ENCODE measurements around the gene TMCC1. TPM values are rescaled to one million over a fixed set of nuclear protein-coding genes. Genes with fewer than 3 reads are reported as not detected.

The TMCC1 gene
- total RNA-seq, 3 donors from 2014 or later, result 12.7 to 14.2 (median 14.1) TPM

- no peak for DNase-seq
- Mint-ChIP-seq H3K36me3 (ENCODE audit: insufficient read depth) (no peaks in the 10 kb centered on the region), H3K4me1 (ENCODE audit: low read depth) (peaks cover 16% of the 10 kb centered on the region), H3K27me3 (ENCODE audit: low read depth) (no peaks in the 10 kb centered on the region), H3K9me3 (no peaks in the 10 kb centered on the region), H3K4me3 (no peak overlapping the region)
- ATAC-seq, result no peak
Observed at GRCh38 chr3:129629011-129629410, 264.5 kb downstream of the TMCC1 start.

DNA sequence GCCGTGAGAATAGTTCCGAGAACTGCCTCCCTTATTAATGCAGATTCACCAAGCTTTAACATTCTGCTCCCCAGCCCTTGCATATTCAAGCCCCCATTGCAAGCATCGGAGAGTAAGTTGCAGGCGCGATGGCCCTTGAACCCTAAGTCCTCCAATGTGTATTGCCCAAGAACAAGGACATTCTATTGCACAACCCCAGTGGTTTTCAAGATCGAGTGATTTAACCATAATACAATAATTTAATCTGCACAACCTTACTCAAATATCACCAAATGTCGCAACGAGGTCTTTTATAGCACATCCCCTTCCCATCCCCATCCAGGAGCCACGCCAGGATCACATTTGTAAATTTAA lies 265.4 kb downstream of the TMCC1 start:
- Mint-ChIP-seq H3K4me1 (ENCODE audit: low read depth) (peaks cover 16% of the 10 kb centered on the region), H3K36me3 (ENCODE audit: insufficient read depth) (no peaks in the 10 kb centered on the region), H3K9me3 (no peaks in the 10 kb centered on the region), H3K4me3 (peak overlapping the region; percentile 87), H3K27me3 (ENCODE audit: low read depth) (no peaks in the 10 kb centered on the region)
- DNase-seq (no peak), ATAC-seq (no peak)

GRCh38 chr3:129627350-129628168 lies 266.0 kb downstream of the TMCC1 start:
- Mint-ChIP-seq H3K9me3 (no peaks in the 10 kb centered on the region), H3K4me1 (ENCODE audit: low read depth) (peaks cover 16% of the 10 kb centered on the region), H3K27me3 (ENCODE audit: low read depth) (no peaks in the 10 kb centered on the region), H3K4me3 (peak overlapping the region; percentile 87), H3K36me3 (ENCODE audit: insufficient read depth) (no peaks in the 10 kb centered on the region)
- ATAC-seq (peak; percentile 58 to 59), DNase-seq (peak; percentile 58)

- H3K27me3 Mint-ChIP-seq (ENCODE audit: low read depth), result no peaks in the 10 kb centered on the region
Observed at GRCh38 chr3:129626744-129627349, 266.7 kb downstream of the TMCC1 start.

GRCh38 chr3:129625072-129625874 lies 268.2 kb downstream of the TMCC1 start:
- H3K27me3 Mint-ChIP-seq (ENCODE audit: low read depth), result no peaks in the 10 kb centered on the region
- no peaks in the 10 kb centered on the region for H3K9me3 Mint-ChIP-seq

More at GRCh38 chr3:129626744-129627349, 266.7 kb downstream of the TMCC1 start:
- H3K4me3 Mint-ChIP-seq, result peak overlapping the region; percentile 87
- H3K36me3 Mint-ChIP-seq (ENCODE audit: insufficient read depth), result no peaks in the 10 kb centered on the region
- ATAC-seq (peak; percentile 95 to 96), DNase-seq (peak; percentile 40)
- peaks cover 16% of the 10 kb centered on the region for H3K4me1 Mint-ChIP-seq (ENCODE audit: low read depth)
- no peaks in the 10 kb centered on the region for H3K9me3 Mint-ChIP-seq

DNA sequence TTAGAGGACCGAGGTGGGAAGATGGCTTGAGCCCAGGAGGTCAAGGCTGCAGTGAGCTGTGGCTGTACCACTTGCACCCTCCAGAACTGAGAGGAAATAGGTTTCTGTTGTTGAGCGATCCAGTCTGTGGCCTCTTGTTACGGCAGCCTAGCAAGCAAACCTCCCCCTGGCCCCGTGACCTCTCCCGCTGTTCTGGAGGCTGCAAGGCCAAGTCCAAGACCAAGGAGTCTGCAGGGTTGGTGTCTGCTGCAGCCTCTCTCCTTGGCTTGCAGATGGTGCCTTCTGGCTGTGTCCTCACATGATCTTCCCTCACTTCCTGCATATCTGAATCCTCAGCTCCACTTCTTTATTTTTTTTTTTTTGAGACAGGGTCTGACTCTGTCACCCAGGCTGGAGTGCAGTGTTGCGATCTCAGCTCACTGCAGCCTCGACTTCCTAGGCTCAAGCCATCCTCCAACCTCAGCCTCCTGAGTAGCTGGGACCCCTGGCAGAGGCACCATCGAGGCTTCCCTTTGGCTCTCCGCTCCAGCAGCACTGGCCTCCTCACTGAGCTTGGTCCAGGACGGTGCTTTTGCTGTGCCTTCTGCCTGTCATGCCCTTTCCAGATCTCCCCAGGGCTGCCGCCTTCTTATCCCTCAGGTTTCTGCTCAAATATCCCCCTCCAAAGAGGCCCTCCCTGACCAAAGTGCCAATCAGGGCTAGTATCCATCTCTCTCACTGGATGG lies 269.0 kb downstream of the TMCC1 start:
- Mint-ChIP-seq H3K4me1 (ENCODE audit: low read depth) (peaks cover 16% of the 10 kb centered on the region), H3K4me3 (no peak overlapping the region), H3K36me3 (ENCODE audit: insufficient read depth) (no peaks in the 10 kb centered on the region), H3K27me3 (ENCODE audit: low read depth) (no peaks in the 10 kb centered on the region), H3K9me3 (no peaks in the 10 kb centered on the region)
- ATAC-seq, result no peak
- DNase-seq, result no peak

More at GRCh38 chr3:129625072-129625874, 268.2 kb downstream of the TMCC1 start:
- peak overlapping the region; percentile 54 for H3K4me3 Mint-ChIP-seq
- ATAC-seq (no peak), DNase-seq (no peak)
- H3K4me1 Mint-ChIP-seq (ENCODE audit: low read depth), result peaks cover 16% of the 10 kb centered on the region
- no peaks in the 10 kb centered on the region for H3K36me3 Mint-ChIP-seq (ENCODE audit: insufficient read depth)

DNA sequence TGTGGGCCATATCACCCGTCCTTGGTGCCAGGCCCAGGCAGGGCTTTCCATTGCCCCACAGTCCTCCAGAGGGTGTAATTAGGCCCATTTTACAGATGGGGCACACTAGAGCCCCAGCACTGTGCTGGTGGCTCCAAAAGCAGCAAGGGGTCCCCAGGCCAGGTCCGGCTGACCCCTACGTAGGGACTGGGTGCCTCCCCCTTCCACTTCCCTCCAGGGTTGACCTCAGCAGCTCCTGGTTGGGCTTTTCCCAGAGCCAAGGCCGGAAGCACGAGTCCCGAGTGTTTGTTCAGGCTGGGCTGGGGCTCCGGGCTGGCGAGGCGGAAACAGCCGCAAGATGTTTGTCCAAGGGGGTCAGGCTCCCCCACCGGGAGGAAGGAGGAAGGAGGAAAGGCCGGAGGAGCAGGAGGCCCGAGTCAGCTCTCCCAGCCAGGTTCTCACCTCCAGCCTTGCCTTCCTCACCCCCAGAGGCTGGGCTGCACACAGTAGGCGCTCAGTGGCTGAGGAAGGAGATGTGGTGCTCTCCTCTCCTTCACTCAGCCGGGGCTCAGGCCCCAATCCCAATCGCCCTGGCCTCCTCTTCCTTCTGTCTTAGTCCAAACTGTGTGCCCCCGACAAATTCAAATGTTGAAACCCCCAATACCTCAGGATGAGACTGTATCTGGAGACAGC lies 269.9 kb downstream of the TMCC1 start:
- ATAC-seq (no peak), DNase-seq (no peak)
- Mint-ChIP-seq H3K4me3 (no peak overlapping the region), H3K9me3 (no peaks in the 10 kb centered on the region), H3K36me3 (ENCODE audit: insufficient read depth) (no peaks in the 10 kb centered on the region), H3K4me1 (ENCODE audit: low read depth) (peaks cover 18% of the 10 kb centered on the region), H3K27me3 (ENCODE audit: low read depth) (peaks cover 2% of the 10 kb centered on the region)

DNA sequence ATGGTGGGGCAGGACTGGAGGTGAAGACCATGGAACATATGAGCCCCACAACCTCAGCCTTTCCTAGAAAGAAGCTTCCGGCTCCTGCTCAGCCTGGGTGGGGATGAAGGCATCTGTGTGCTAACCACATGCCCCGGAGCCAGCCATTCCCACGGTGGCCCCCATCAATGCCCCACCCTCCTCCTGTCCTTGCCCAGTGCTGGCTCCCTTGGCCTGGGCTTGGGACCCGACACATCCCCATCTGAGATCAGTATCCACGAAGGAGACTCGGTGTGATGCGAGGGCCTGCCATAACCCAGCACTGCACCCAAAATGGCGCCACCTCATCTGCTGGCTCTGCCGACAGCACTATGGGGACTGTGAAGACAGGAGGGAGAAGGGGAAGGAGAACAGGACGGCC lies 270.6 kb downstream of the TMCC1 start:
- Mint-ChIP-seq H3K4me3 (no peak overlapping the region), H3K27me3 (ENCODE audit: low read depth) (peaks cover 7% of the 10 kb centered on the region), H3K9me3 (no peaks in the 10 kb centered on the region), H3K36me3 (ENCODE audit: insufficient read depth) (no peaks in the 10 kb centered on the region), H3K4me1 (ENCODE audit: low read depth) (peaks cover 20% of the 10 kb centered on the region)
- ATAC-seq (no peak), DNase-seq (no peak)

DNA sequence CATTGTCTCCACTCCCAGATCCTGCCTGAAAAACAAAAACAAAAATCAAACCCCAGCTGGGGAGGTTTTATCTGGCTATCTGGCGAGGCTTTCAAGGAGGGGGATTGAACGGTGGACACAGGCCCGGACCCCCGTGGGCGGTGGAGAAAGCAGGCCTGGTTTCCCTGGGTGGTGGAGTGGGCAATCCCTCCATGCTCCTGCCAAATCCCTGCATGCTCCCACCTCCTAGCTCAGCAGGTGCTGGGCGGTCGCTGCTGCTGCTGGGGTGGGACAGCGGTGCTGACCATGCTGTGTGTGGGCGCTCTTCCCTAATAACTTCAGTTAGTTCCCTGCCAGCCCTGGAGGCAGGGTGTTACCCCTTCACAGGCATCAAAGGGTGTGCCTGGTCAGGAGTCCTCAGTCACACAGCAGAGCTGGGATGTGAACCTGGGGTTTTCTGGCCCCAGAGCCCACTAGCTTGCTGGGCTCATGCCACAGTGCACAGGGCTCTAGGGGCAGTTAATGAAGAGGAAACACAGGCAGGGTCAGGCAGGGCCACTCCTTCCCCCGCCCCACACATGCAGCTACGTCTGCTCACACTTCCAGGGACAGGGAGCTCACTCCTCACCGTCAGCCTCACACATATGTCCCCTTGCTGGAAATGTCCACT lies 271.2 kb downstream of the TMCC1 start:
- no peaks in the 10 kb centered on the region for H3K36me3 Mint-ChIP-seq (ENCODE audit: insufficient read depth)
- H3K9me3 Mint-ChIP-seq, result no peaks in the 10 kb centered on the region
- H3K4me1 Mint-ChIP-seq (ENCODE audit: low read depth), result peaks cover 14% of the 10 kb centered on the region
- peaks cover 7% of the 10 kb centered on the region for H3K27me3 Mint-ChIP-seq (ENCODE audit: low read depth)
- H3K4me3 Mint-ChIP-seq, result no peak overlapping the region
- ATAC-seq (no peak), DNase-seq (no peak)

GRCh38 chr3:129621626-129622225 lies 271.8 kb downstream of the TMCC1 start:
- Mint-ChIP-seq H3K4me3 (no peak overlapping the region), H3K9me3 (no peaks in the 10 kb centered on the region), H3K4me1 (ENCODE audit: low read depth) (peaks cover 12% of the 10 kb centered on the region), H3K36me3 (ENCODE audit: insufficient read depth) (no peaks in the 10 kb centered on the region), H3K27me3 (ENCODE audit: low read depth) (peaks cover 10% of the 10 kb centered on the region)
- no peak for DNase-seq
- ATAC-seq, result no peak

DNA sequence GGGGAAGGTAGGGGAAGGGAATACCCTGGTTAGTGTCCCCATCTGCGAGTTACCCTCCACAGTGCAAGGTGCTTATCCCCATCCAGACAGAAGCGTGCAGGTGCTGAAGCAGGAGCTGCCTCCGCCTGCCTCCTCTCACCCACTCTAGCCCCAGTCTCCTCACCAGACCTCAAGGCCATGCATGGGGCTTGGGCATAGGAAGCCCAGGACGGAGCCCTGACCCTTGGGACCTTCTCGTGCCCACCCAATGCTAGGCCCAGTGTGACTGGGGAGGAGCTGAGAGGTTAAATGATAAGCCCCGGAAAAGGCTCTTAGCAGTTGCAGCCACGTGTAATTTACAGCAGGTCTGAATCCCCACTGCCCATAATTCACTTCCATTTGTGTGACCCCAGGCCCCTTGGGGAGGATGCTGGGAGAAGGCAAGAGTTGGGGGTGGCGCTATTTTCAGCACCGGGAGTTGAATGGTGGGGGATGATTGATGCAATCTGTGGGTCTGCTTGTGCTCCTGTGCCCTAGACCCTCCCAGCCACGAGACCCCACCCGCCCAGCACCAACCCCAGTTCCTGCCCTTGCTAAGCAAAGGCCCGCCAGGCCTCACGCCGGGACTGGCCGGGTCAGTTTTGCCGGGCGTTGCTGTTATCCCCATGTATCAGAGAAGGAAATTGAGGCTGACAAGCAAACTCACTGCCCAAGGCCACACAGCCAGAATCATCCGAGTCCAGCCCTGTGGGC lies 272.5 kb downstream of the TMCC1 start:
- DNase-seq, result no peak
- ATAC-seq, result no peak
- Mint-ChIP-seq H3K4me1 (ENCODE audit: low read depth) (peaks cover 7% of the 10 kb centered on the region), H3K36me3 (ENCODE audit: insufficient read depth) (no peaks in the 10 kb centered on the region), H3K9me3 (no peaks in the 10 kb centered on the region), H3K4me3 (no peak overlapping the region), H3K27me3 (ENCODE audit: low read depth) (peaks cover 10% of the 10 kb centered on the region)

DNA sequence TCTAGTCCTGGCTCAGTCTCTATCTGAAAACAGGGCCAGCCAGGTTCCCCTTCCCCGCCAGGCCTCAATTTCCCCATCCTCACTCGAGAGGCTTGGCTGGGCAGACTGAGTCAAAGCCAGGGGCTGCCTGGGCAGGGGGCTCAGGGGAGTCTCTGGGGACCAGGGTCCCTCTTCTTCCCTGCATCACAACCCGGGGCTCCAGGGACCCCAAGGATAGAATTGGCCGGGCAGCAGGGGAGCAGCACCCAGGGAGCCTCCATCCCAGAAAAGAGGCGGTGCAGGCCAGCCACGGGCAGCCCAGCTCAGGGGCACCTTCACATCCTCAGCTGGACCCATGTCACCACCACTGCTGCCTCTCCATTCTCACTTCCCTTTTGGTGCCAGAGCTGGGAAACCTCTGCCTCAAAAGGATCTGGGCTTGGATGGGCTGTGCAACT lies 273.8 kb downstream of the TMCC1 start:
- H3K4me3 Mint-ChIP-seq, result no peak overlapping the region
- H3K27me3 Mint-ChIP-seq (ENCODE audit: low read depth), result peaks cover 10% of the 10 kb centered on the region
- ATAC-seq (no peak), DNase-seq (no peak)
- H3K4me1 Mint-ChIP-seq (ENCODE audit: low read depth), result peaks cover 7% of the 10 kb centered on the region
- no peaks in the 10 kb centered on the region for H3K36me3 Mint-ChIP-seq (ENCODE audit: insufficient read depth)
- no peaks in the 10 kb centered on the region for H3K9me3 Mint-ChIP-seq
